Hepatocyte (in vitro differentiated cells): ENCODE data around the gene LYPLA2. TPM values are rescaled to one million over a fixed set of nuclear protein-coding genes. Genes with fewer than 3 reads are reported as not detected.

Experiments used
- DNase-seq: peaks from one replicate; pipeline ENCODE4 v3.0.0-alpha.2; 2016; ENCODE audit warnings: low spot score
- H2AFZ ChIP-seq: fragments of 200-600 bp; sonication (generic); 2 replicates; pipeline ENCODE4 v1.6.0; 2016; ENCODE audit warnings: antibody characterized with exemption, mild to moderate bottlenecking
- H3K27ac ChIP-seq: fragments of 200-600 bp; sonication (generic); 2 replicates; pipeline ENCODE4 v1.5.1; 2016; ENCODE audit warnings: mild to moderate bottlenecking
- H3K27me3 ChIP-seq: fragments of 200-600 bp; sonication (generic); 2 replicates; pipeline ENCODE4 v1.6.1; 2016
- H3K36me3 ChIP-seq: fragments of 200-600 bp; sonication (generic); replicated peaks from 2 replicates; pipeline ENCODE4 v1.5.1; 2016; ENCODE audit warnings: low read depth; ENCODE audit not compliant: insufficient read depth
- H3K4me1 ChIP-seq: fragments of 200-600 bp; sonication (generic); 2 replicates; pipeline ENCODE4 v1.5.1; 2016; ENCODE audit warnings: mild to moderate bottlenecking, moderate library complexity; ENCODE audit not compliant: insufficient read depth
- H3K4me2 ChIP-seq: fragments of 200-600 bp; sonication (generic); 2 replicates; pipeline ENCODE4 v1.6.0; 2016
- H3K4me3 ChIP-seq: fragments of 200-600 bp; sonication (generic); 2 replicates; pipeline ENCODE4 v1.5.1; 2016; ENCODE audit warnings: mild to moderate bottlenecking
- H3K79me2 ChIP-seq: fragments of 200-600 bp; sonication (generic); 2 replicates; pipeline ENCODE4 v1.6.0; 2017; ENCODE audit warnings: mild to moderate bottlenecking
- H3K9me2 ChIP-seq: fragments of 200-600 bp; sonication (generic); replicated peaks from 2 replicates; pipeline ENCODE4 v1.6.0; 2017; ENCODE audit warnings: mild to moderate bottlenecking; ENCODE audit not compliant: insufficient read depth
- H3K9me3 ChIP-seq: fragments of 200-600 bp; sonication (generic); 2 replicates; pipeline ENCODE4 v1.5.1; 2016; ENCODE audit warnings: low read depth, mild to moderate bottlenecking
- H4K20me1 ChIP-seq: fragments of 200-600 bp; sonication (generic); 2 replicates; pipeline ENCODE4 v1.6.0; 2016; ENCODE audit warnings: mild to moderate bottlenecking; ENCODE audit not compliant: insufficient read depth, poor library complexity, severe bottlenecking
- EZH2 ChIP-seq: fragments of 200-600 bp; sonication (generic); IDR thresholded peaks from 2 replicates; pipeline ENCODE4 v1.6.1; 2016; ENCODE audit warnings: antibody characterized with exemption, mild to moderate bottlenecking, borderline replicate concordance
- EZH2phosphoT487 ChIP-seq: fragments of 200-600 bp; sonication (generic); IDR thresholded peaks from one replicate; pipeline ENCODE4 v1.6.1; 2018; ENCODE audit warnings: antibody characterized with exemption, mild to moderate bottlenecking, low read depth, moderate library complexity; ENCODE audit not compliant: unreplicated experiment, severe bottlenecking
- WGBS: methylation state at CpG from one replicate; pipeline ENCODE4 v1.1.6; 2016; ENCODE audit warnings: low lambda C conversion rate; ENCODE audit errors: missing lambda C conversion rate; 5-methylcytosine and 5-hydroxymethylcytosine counted together
- polyA plus RNA-seq: library from polyadenylated mRNA; unstranded; fragments of >200 nt; fragmentation: Nextera tagmentation; extraction: Ambion mirVana; gene quantifications from 2 replicates; pipeline ENCODE4 v1.2.1, GENCODE V29; 2016
- total RNA-seq: library from RNA; depleted of rRNA; stranded (reverse); fragments of >200 nt; gene quantifications from 2 replicates; pipeline ENCODE4 v1.2.3, GENCODE V29; 2014
- TF ChIP-seq, protein P1 (sequence below): fragments of 200-600 bp; sonication (generic); IDR thresholded peaks from 2 replicates; pipeline ENCODE4 v1.5.1; 2016; ENCODE audit warnings: antibody characterized with exemption, mild to moderate bottlenecking; ENCODE audit not compliant: poor library complexity

The LYPLA2 gene
- total and polyA plus RNA-seq, 2 experiments from 2014 or later = 73.2 to 162 TPM

DNA sequence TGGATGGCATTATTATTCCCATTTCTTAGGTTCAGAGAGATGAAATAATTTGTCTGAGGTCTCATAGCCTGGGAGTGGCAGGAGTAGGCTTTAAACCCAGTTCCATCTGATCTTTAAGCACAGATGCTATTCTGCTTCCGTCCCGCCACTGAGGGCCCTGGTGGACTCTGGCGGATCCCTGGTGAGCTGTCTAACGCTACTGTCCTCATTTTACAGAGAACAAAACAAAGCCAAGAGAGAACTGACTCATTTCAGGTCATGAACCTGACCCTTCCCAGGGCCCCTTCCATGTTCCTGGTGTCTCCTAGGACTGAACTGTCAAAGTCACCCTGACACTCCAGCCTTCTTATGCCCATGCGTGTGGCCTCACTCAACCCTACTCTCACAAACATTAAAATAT, 12.7 kb downstream of the LYPLA2 start:
- no peaks in the 10 kb centered on the region for H3K36me3 ChIP-seq
- H3K9me2 ChIP-seq = no peaks in the 10 kb centered on the region

DNA sequence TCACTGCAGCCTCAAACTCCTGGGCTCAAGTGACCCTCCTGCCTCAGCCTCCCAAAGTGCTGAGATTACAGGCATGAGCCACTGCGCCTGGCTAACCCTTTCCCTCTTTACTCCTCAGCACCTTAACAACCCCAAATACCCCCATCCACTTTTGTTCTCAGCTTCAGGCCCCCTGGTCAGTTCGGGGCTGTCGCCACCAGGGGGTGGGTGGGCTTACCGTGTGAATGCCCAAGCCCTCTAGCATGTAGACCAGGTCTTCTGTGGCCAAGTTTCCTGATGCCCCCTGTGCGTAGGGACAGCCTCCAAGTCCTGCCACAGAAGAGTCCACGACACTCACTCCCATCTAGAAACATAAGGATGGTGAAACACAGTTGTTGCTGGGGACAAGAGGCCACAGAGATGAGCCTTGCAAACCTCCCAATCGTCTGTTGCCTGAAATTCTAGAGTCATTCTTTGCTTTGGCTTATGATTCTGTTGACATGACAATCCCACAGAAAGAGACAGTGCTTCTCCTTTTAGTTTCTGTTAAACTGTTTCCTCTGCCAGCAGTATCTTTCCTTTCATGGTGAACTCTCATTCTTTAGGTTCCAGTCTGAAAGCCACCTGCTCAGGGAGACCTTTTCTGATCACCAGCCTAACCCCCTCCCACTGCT, 13.4 kb downstream of the LYPLA2 start:
- TF ChIP-seq EZH2 (no peak), EZH2phosphoT487 (no peak)
- TF ChIP-seq, protein P1, sequence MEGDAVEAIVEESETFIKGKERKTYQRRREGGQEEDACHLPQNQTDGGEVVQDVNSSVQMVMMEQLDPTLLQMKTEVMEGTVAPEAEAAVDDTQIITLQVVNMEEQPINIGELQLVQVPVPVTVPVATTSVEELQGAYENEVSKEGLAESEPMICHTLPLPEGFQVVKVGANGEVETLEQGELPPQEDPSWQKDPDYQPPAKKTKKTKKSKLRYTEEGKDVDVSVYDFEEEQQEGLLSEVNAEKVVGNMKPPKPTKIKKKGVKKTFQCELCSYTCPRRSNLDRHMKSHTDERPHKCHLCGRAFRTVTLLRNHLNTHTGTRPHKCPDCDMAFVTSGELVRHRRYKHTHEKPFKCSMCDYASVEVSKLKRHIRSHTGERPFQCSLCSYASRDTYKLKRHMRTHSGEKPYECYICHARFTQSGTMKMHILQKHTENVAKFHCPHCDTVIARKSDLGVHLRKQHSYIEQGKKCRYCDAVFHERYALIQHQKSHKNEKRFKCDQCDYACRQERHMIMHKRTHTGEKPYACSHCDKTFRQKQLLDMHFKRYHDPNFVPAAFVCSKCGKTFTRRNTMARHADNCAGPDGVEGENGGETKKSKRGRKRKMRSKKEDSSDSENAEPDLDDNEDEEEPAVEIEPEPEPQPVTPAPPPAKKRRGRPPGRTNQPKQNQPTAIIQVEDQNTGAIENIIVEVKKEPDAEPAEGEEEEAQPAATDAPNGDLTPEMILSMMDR = no peak
- H3K36me3 ChIP-seq = no peaks in the 10 kb centered on the region

More for the DNA sequence above, 12.7 kb downstream of the LYPLA2 start:
- TF ChIP-seq EZH2 = no peak
- no peak for TF ChIP-seq EZH2phosphoT487
- TF ChIP-seq, protein P1 = no peak
- 88% methylated on average over 5 of the region's 5 CpGs for WGBS
- H3K27ac ChIP-seq = no peak overlapping the region
- no peak overlapping the region for H3K4me3 ChIP-seq
- H4K20me1 ChIP-seq = no peaks in the 10 kb centered on the region
- H3K9me3 ChIP-seq = no peaks in the 10 kb centered on the region
- DNase-seq = no peak
- H3K79me2 ChIP-seq = peaks cover 5% of the 10 kb centered on the region
- no peak overlapping the region for H3K4me2 ChIP-seq
- no peak overlapping the region for H2AFZ ChIP-seq
- peaks cover 17% of the 10 kb centered on the region for H3K4me1 ChIP-seq
- no peaks in the 10 kb centered on the region for H3K27me3 ChIP-seq

DNA sequence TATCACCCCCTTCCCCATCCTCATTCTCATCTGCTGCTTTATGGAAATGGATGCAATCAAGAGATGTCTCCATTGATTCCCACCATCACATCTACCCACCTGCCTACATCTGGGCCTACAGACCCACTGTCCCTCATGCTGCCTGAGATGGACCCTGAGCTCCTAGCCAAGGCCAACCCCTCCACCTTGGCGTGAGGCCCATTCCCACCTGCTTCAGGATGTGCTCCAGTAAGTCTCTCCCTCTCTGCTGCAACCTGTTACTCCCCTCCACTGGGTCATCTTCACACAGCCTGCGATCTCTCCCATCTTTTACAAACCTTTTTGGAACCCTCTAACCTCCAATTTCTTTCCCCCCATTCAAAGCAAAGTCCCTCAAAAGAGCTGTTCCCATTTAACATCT, 14.1 kb downstream of the LYPLA2 start:
- Histone ChIP-seq H3K27me3 (no peaks in the 10 kb centered on the region), H3K27ac (no peak overlapping the region), H3K4me2 (no peak overlapping the region), H3K79me2 (no peaks in the 10 kb centered on the region), H3K4me3 (no peak overlapping the region), H2AFZ (no peak overlapping the region), H3K9me3 (no peaks in the 10 kb centered on the region), H4K20me1 (no peaks in the 10 kb centered on the region), H3K36me3 (no peaks in the 10 kb centered on the region), H3K4me1 (peaks cover 12% of the 10 kb centered on the region), H3K9me2 (no peaks in the 10 kb centered on the region)
- 100% methylated on average over 2 of the region's 2 CpGs for WGBS
- TF ChIP-seq EZH2phosphoT487 = no peak
- TF ChIP-seq, protein P1 = no peak
- DNase-seq = no peak

More for the DNA sequence above, 13.4 kb downstream of the LYPLA2 start:
- peaks cover 10% of the 10 kb centered on the region for H3K4me1 ChIP-seq
- no peak overlapping the region for H3K4me2 ChIP-seq
- no peaks in the 10 kb centered on the region for H3K9me3 ChIP-seq
- H3K27me3 ChIP-seq = no peaks in the 10 kb centered on the region
- no peaks in the 10 kb centered on the region for H4K20me1 ChIP-seq
- no peak overlapping the region for H2AFZ ChIP-seq
- DNase-seq = no peak
- no peak overlapping the region for H3K4me3 ChIP-seq
- H3K79me2 ChIP-seq = no peaks in the 10 kb centered on the region
- WGBS = 83% methylated on average over 7 of the region's 7 CpGs
- no peak overlapping the region for H3K27ac ChIP-seq
- no peaks in the 10 kb centered on the region for H3K9me2 ChIP-seq

DNA sequence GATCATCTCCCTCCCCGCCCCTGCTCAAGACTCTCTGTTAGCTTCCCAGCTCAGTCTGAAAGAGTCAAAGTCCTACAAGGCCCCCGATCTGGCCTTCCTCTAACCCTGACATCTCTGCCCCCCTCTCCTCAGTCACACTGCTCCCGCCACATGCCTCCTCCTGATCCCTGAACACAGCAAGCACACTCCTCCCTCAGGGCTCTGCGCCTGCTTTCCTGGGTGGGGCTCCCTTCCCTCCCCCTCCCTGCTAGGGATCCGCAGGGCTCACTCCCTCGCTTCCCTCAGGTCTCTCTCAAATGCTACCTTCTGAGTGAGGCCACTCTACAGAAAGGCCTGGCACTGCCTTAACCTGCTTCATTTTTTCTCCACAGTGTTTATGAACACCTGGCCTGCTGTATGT, 15.3 kb downstream of the LYPLA2 start:
- WGBS = 81% methylated on average over 6 of the region's 6 CpGs
- Histone ChIP-seq H3K4me3 (no peak overlapping the region), H3K4me1 (peaks cover 15% of the 10 kb centered on the region), H2AFZ (no peak overlapping the region), H4K20me1 (no peaks in the 10 kb centered on the region), H3K27ac (no peak overlapping the region), H3K9me3 (no peaks in the 10 kb centered on the region), H3K79me2 (no peaks in the 10 kb centered on the region), H3K36me3 (no peaks in the 10 kb centered on the region), H3K4me2 (no peak overlapping the region), H3K27me3 (no peaks in the 10 kb centered on the region), H3K9me2 (no peaks in the 10 kb centered on the region)
- no peak for DNase-seq
- TF ChIP-seq, protein P1 = no peak
